HCT116 (cell line): ENCODE measurements around the gene PRDM2.

ENCODE experiments used
- CBX3 ChIP-seq: IDR thresholded peaks from 2 replicates; pipeline ENCODE4 v1.6.1; 2012; ENCODE audit warnings: low read depth
- CEBPB ChIP-seq: IDR thresholded peaks from 2 replicates; pipeline ENCODE4 v1.6.1; 2012; ENCODE audit warnings: low read depth
- CTCF ChIP-seq, 3 experiments: fragments of 200-600 bp in 1 of 3; sonication (generic) in 1 of 3; IDR thresholded peaks in 2 of 3; conservative IDR thresholded peaks in 1 of 3; 2 replicates each; pipeline ENCODE4 v1.5.1; 2012 to 2017; ENCODE audit warnings: low read depth in 2 of 3, low read length in 2 of 3, antibody characterized with exemption in 1 of 3, borderline replicate concordance in 1 of 3, control low read depth in 1 of 3, mild to moderate bottlenecking in 1 of 3, mixed read lengths in 1 of 3, mixed run types in 1 of 3, moderate library complexity in 1 of 3; ENCODE audit not compliant: insufficient read depth in 1 of 3
- EGR1 ChIP-seq: IDR thresholded peaks from 2 replicates; pipeline ENCODE4 v1.6.1; 2012; ENCODE audit warnings: low read depth
- ELF1 ChIP-seq: IDR thresholded peaks from 2 replicates; pipeline ENCODE4 v1.6.1; 2012; ENCODE audit warnings: low read depth, borderline replicate concordance
- EZH2 ChIP-seq: fragments of 200-600 bp; sonication (generic); IDR thresholded peaks from 2 replicates; pipeline ENCODE4 v1.6.1; 2017; ENCODE audit warnings: antibody characterized with exemption, mixed run types
- EZH2phosphoT487 ChIP-seq: fragments of 200-600 bp; IDR thresholded peaks from 2 replicates; pipeline ENCODE4 v1.6.1; 2018; ENCODE audit warnings: antibody characterized with exemption, borderline replicate concordance
- POLR2A ChIP-seq: IDR thresholded peaks from 2 replicates; pipeline ENCODE4 v1.7.0; 2011; ENCODE audit warnings: borderline replicate concordance; ENCODE audit not compliant: insufficient read depth, insufficient read length; ENCODE audit errors: extremely low read depth
- SP1 ChIP-seq: IDR thresholded peaks from 2 replicates; pipeline ENCODE4 v1.6.1; 2012; ENCODE audit warnings: low read depth
- SRF ChIP-seq: IDR thresholded peaks from 2 replicates; pipeline ENCODE4 v1.6.1; 2012; ENCODE audit warnings: low read depth
- TF ChIP-seq, protein P1 (sequence below): IDR thresholded peaks from 2 replicates; pipeline ENCODE4 v1.6.1; 2012
- TF ChIP-seq, protein P2 (sequence below): IDR thresholded peaks from 2 replicates; pipeline ENCODE4 v1.6.1; 2012
- TF ChIP-seq, protein P3 (sequence below): IDR thresholded peaks from 2 replicates; pipeline ENCODE4 v1.6.1; 2012; ENCODE audit warnings: low read depth

- TF ChIP-seq CTCF (IDR thresholded peaks at IDR 0.05 in 2 of 3, conservative IDR thresholded peaks at IDR 0.05 in 1 of 3; ENCODE audit: borderline replicate concordance in 1 of 3, insufficient read depth in 1 of 3, low read depth in 2 of 3, low read length in 2 of 3) (no peak), EZH2 (no peak), ELF1 (no peak), SRF (no peak), EZH2phosphoT487 (no peak), EGR1 (no peak), POLR2A (no peak), CBX3 (no peak), SP1 (no peak), CEBPB (no peak)
- TF ChIP-seq, protein P1, sequence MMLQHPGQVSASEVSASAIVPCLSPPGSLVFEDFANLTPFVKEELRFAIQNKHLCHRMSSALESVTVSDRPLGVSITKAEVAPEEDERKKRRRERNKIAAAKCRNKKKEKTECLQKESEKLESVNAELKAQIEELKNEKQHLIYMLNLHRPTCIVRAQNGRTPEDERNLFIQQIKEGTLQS = no peak
- TF ChIP-seq, protein P2, sequence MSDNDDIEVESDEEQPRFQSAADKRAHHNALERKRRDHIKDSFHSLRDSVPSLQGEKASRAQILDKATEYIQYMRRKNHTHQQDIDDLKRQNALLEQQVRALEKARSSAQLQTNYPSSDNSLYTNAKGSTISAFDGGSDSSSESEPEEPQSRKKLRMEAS = no peak
- TF ChIP-seq, protein P3, sequence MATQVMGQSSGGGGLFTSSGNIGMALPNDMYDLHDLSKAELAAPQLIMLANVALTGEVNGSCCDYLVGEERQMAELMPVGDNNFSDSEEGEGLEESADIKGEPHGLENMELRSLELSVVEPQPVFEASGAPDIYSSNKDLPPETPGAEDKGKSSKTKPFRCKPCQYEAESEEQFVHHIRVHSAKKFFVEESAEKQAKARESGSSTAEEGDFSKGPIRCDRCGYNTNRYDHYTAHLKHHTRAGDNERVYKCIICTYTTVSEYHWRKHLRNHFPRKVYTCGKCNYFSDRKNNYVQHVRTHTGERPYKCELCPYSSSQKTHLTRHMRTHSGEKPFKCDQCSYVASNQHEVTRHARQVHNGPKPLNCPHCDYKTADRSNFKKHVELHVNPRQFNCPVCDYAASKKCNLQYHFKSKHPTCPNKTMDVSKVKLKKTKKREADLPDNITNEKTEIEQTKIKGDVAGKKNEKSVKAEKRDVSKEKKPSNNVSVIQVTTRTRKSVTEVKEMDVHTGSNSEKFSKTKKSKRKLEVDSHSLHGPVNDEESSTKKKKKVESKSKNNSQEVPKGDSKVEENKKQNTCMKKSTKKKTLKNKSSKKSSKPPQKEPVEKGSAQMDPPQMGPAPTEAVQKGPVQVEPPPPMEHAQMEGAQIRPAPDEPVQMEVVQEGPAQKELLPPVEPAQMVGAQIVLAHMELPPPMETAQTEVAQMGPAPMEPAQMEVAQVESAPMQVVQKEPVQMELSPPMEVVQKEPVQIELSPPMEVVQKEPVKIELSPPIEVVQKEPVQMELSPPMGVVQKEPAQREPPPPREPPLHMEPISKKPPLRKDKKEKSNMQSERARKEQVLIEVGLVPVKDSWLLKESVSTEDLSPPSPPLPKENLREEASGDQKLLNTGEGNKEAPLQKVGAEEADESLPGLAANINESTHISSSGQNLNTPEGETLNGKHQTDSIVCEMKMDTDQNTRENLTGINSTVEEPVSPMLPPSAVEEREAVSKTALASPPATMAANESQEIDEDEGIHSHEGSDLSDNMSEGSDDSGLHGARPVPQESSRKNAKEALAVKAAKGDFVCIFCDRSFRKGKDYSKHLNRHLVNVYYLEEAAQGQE = no peak
These were observed 51.5 kb downstream of the PRDM2 start for GRCh38 chr1:13751458-13751871.
